ENCODE data around the gene TMEM88. TPM values are rescaled to one million over a fixed set of nuclear protein-coding genes. Genes with fewer than 3 reads are reported as not detected.
"Not testable (repeated sequence)": the region's sequence is repeated elsewhere in the genome, so short reads cannot be mapped to it uniquely, and the experiment has no call there.

Gene TMEM88
- total RNA-seq, 1 experiment from 2014 or later = 1.5 TPM

DNA sequence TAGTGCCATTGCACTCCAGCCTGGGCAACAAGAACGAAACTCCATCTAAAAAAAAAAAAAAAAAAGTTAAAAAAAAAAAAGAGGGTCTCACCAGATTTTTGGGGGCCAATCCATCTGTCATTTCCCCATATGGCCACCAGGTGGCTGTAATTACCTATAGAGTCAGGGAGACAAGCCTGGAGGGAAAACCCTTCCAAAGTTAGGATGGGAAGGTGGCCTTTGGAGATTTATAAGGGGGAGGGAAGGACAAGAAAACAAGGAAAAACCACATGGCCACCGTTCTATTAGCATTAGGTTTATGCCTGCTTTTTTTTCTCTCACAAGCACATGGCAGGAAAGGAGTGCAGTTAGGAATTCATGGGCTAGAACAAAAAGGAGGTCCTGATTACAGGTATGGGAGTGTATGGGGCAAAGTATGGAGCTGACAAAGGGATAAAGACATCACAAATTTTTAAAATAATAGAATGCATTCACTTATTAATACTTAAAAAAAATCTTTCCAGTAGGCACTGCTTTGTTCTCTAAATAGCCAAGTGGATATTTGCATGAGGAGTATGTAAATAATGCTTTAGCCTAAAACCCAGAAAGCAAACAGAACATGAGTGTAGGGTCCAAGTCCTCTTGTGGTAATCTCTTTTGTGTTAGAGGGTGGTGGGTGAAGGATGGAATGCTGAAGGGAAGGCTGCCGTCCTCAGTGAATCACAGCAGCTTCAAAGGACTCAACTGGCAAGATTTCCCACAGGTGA, 8.0 kb downstream of the TMEM88 start:
- no peak for TF ChIP-seq EZH2 (IDR thresholded peaks at IDR 0.05; ENCODE audit: low read length, unreplicated experiment)
- no peak for TF ChIP-seq EZH2phosphoT487 (IDR thresholded peaks at IDR 0.05; ENCODE audit: borderline replicate concordance, low read length)
- TF ChIP-seq, protein P1, sequence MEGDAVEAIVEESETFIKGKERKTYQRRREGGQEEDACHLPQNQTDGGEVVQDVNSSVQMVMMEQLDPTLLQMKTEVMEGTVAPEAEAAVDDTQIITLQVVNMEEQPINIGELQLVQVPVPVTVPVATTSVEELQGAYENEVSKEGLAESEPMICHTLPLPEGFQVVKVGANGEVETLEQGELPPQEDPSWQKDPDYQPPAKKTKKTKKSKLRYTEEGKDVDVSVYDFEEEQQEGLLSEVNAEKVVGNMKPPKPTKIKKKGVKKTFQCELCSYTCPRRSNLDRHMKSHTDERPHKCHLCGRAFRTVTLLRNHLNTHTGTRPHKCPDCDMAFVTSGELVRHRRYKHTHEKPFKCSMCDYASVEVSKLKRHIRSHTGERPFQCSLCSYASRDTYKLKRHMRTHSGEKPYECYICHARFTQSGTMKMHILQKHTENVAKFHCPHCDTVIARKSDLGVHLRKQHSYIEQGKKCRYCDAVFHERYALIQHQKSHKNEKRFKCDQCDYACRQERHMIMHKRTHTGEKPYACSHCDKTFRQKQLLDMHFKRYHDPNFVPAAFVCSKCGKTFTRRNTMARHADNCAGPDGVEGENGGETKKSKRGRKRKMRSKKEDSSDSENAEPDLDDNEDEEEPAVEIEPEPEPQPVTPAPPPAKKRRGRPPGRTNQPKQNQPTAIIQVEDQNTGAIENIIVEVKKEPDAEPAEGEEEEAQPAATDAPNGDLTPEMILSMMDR (conservative IDR thresholded peaks at IDR 0.05; ENCODE audit: low read depth, low read length) = peak; percentile 68
- H2AFZ ChIP-seq (ENCODE audit: low read length) = no peak overlapping the region
- no peak for ATAC-seq
- peaks cover 11% of the 10 kb centered on the region; the same call in 1 of the 2 replicates for H3K4me1 ChIP-seq (ENCODE audit: insufficient read depth, low read length)
- H3K4me2 ChIP-seq (ENCODE audit: low read length) = no peak overlapping the region
- no peak overlapping the region for H3K27ac ChIP-seq (ENCODE audit: low read length)
- no peak overlapping the region for H3K9ac ChIP-seq (ENCODE audit: low read length)
- H3K79me2 ChIP-seq (ENCODE audit: low read length) = peaks cover 32% of the 10 kb centered on the region
- DNase-seq = peak; percentile 60
- no peaks in the 10 kb centered on the region for H3K9me3 ChIP-seq (ENCODE audit: low read length)
- H3K36me3 ChIP-seq (ENCODE audit: low read depth, low read length) = peaks cover 4% of the 10 kb centered on the region; the same call in 1 of the 2 replicates
- POLR2A ChIA-PET (ENCODE audit: unreplicated experiment) = no interaction called here
- no peak overlapping the region for H3K4me3 ChIP-seq (ENCODE audit: low read length)
- H3K27me3 ChIP-seq (ENCODE audit: low read length) = no peaks in the 10 kb centered on the region
- no peaks in the 10 kb centered on the region for H4K20me1 ChIP-seq (ENCODE audit: low read length)
- no peaks in the 10 kb centered on the region for H3K9me2 ChIP-seq (replicated peaks; ENCODE audit: low read length)
- BruUV-seq (replicated peaks) = no TSS peak
- CTCF ChIA-PET = interaction anchor here (0.6 kb wide), 1 partner anchor 78 kb away, joined by 4 read pairs; no protein-coding TSS in a partner anchor
- H3F3A ChIP-seq (ENCODE audit: low read length, unreplicated experiment) = no peaks in the 10 kb centered on the region
- intact Hi-C loops (cut with micrococcal nuclease) = loop anchor here (1.0 to 2.0 kb wide), 3 partner anchors 24 to 126 kb away; no protein-coding TSS in a partner anchor

DNA sequence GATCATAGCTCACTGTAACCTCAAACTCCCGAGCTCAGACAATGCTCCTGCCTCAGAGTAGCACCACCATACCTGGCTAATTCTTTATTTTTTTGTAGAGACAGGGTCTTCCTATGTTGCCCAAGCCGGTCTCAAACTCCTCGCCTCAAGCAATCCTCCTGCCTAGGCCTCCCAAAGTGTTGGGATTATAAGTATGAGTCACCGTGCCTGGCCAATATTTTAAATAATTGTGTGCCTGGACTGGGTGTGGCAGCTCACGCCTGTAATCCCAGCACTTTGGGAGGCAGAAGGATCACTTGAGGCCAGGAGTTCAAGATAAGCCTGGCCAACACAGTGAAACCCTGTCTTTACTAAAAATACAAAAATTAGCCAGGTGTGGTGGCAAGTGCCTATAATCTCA, 9.5 kb downstream of the TMEM88 start:
- H2AFZ ChIP-seq (ENCODE audit: low read length); H3K9me3 ChIP-seq (ENCODE audit: low read length); H3F3A ChIP-seq (ENCODE audit: low read length, unreplicated experiment); H3K36me3 ChIP-seq (ENCODE audit: low read depth, low read length); H3K9me2 ChIP-seq (replicated peaks; ENCODE audit: low read length); H3K27me3 ChIP-seq (ENCODE audit: low read length); ATAC-seq; DNase-seq; CTCF ChIA-PET; H3K4me1 ChIP-seq (ENCODE audit: insufficient read depth, low read length); BruUV-seq (replicated peaks); H3K4me2 ChIP-seq (ENCODE audit: low read length); H3K4me3 ChIP-seq (ENCODE audit: low read length); POLR2A ChIA-PET (ENCODE audit: unreplicated experiment); H3K27ac ChIP-seq (ENCODE audit: low read length); H4K20me1 ChIP-seq (ENCODE audit: low read length); H3K9ac ChIP-seq (ENCODE audit: low read length); intact Hi-C loops (cut with micrococcal nuclease): not testable (repeated sequence)
- peaks cover 17% of the 10 kb centered on the region for H3K79me2 ChIP-seq (ENCODE audit: low read length)

DNA sequence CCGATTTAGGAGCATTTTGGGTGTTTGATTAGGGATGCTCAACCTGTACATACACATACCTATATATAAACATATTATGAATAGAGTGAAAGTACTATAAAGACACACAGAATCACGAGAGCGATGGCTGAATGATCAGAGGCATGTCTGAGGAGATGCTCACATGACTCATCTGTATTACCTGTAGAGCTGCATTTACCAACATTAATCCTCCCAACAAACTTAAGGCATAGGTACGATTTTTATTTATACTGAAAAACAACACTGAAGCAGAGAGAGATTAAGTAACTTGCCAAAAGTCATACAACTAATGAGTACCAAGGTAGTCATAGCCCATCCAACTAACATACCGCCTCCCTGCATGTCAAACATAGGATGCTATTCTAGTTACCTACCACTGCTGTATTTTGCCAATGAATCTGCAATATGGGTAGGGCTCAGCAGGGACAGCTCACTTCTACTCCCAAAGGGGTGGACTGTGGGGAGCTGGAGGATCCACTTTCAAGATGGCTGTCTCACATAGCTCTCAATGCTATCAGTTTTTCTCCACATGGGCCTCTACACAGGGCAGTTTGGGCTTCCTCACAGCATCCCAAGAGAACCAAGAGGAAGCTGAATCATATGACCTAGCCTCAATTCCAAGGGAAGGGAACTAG, 10.3 kb downstream of the TMEM88 start:
- Histone ChIP-seq H3K4me3 (ENCODE audit: low read length) (no peak overlapping the region), H3K9me3 (ENCODE audit: low read length) (no peaks in the 10 kb centered on the region), H3K9me2 (replicated peaks; ENCODE audit: low read length) (no peaks in the 10 kb centered on the region), H3K4me2 (ENCODE audit: low read length) (no peak overlapping the region), H3K9ac (ENCODE audit: low read length) (no peak overlapping the region), H3K27ac (ENCODE audit: low read length) (no peak overlapping the region), H3F3A (ENCODE audit: low read length, unreplicated experiment) (no peaks in the 10 kb centered on the region), H4K20me1 (ENCODE audit: low read length) (no peaks in the 10 kb centered on the region), H3K36me3 (ENCODE audit: low read depth, low read length) (peaks cover 4% of the 10 kb centered on the region; the same call in 1 of the 2 replicates), H2AFZ (ENCODE audit: low read length) (no peak overlapping the region), H3K79me2 (ENCODE audit: low read length) (peaks cover 9% of the 10 kb centered on the region), H3K4me1 (ENCODE audit: insufficient read depth, low read length) (peaks cover 4% of the 10 kb centered on the region; the same call in 1 of the 2 replicates), H3K27me3 (ENCODE audit: low read length) (no peaks in the 10 kb centered on the region)
- intact Hi-C loops (cut with micrococcal nuclease) = no loop called here
- ATAC-seq (no peak), DNase-seq (no peak)
- CTCF ChIA-PET = no interaction called here
- POLR2A ChIA-PET (ENCODE audit: unreplicated experiment) = no interaction called here
- TF ChIP-seq EZH2 (IDR thresholded peaks at IDR 0.05; ENCODE audit: low read length, unreplicated experiment) (no peak), EZH2phosphoT487 (IDR thresholded peaks at IDR 0.05; ENCODE audit: borderline replicate concordance, low read length) (no peak)
- TF ChIP-seq, protein P1 (conservative IDR thresholded peaks at IDR 0.05; ENCODE audit: low read depth, low read length) = no peak
- no TSS peak for BruUV-seq (replicated peaks)

Data from PC-3 (cell line).